Measurements from ENCODE around the gene FBLIM1.

Gene FBLIM1

GRCh38 chr1:15758343-15758931, at the start of gene FBLIM1:
FBLIM1 (plus strand) TSS chr1:15758795; CDS start chr1:15764984, 6,189 bp downstream.
- no peak for TF ChIP-seq EZH2phosphoT487 (IDR thresholded peaks at IDR 0.05; ENCODE audit: borderline replicate concordance, low read length)
- TF ChIP-seq CTCF (IDR thresholded peaks at IDR 0.05; ENCODE audit: low read depth, low read length, poor library complexity, severe bottlenecking) = no peak
- no peaks in the 10 kb centered on the region for H3K4me1 ChIP-seq (ENCODE audit: control insufficient read depth, low read length)
- no peaks in the 10 kb centered on the region for H3K79me2 ChIP-seq (ENCODE audit: control insufficient read depth, low read length)
- H3K9me2 ChIP-seq (replicated peaks; ENCODE audit: control insufficient read depth, low read length) = no peaks in the 10 kb centered on the region
- H3K9me3 ChIP-seq (ENCODE audit: control insufficient read depth, insufficient read depth, low read length) = no peaks in the 10 kb centered on the region
- H3K4me2 ChIP-seq (ENCODE audit: low read length) = no peak within 1 kb of the TSS
- H3F3A ChIP-seq (ENCODE audit: control insufficient read depth, insufficient read depth) = no peaks in the 10 kb centered on the region
- no peaks in the 10 kb centered on the region for H3K36me3 ChIP-seq (ENCODE audit: control insufficient read depth, low read length)
- H4K20me1 ChIP-seq (ENCODE audit: control insufficient read depth, insufficient read depth, low read depth, low read length) = no peaks in the 10 kb centered on the region
- H3K4me3 ChIP-seq (ENCODE audit: low read length) = no peak within 1 kb of the TSS
- peaks cover 48% of the 10 kb centered on the region for H3K27me3 ChIP-seq (ENCODE audit: control insufficient read depth, low read length)
- no peak within 1 kb of the TSS for H3K27ac ChIP-seq (ENCODE audit: low read depth, low read length)

GRCh38 chr1:15709226-15709625, 49.4 kb upstream of the FBLIM1 start:
- H3K4me3 ChIP-seq (ENCODE audit: low read length) = no peak overlapping the region
- H3K27ac ChIP-seq (ENCODE audit: low read depth, low read length) = no peak overlapping the region
- no peaks in the 10 kb centered on the region for H3K36me3 ChIP-seq (ENCODE audit: control insufficient read depth, low read length)
- H4K20me1 ChIP-seq (ENCODE audit: control insufficient read depth, insufficient read depth, low read depth, low read length) = no peaks in the 10 kb centered on the region
- no peaks in the 10 kb centered on the region for H3K27me3 ChIP-seq (ENCODE audit: control insufficient read depth, low read length)
- TF ChIP-seq CTCF (IDR thresholded peaks at IDR 0.05; ENCODE audit: low read depth, low read length, poor library complexity, severe bottlenecking) (no peak), EZH2phosphoT487 (IDR thresholded peaks at IDR 0.05; ENCODE audit: borderline replicate concordance, low read length) (no peak)
- no peaks in the 10 kb centered on the region for H3F3A ChIP-seq (ENCODE audit: control insufficient read depth, insufficient read depth)
- peaks cover 34% of the 10 kb centered on the region for H3K79me2 ChIP-seq (ENCODE audit: control insufficient read depth, low read length)
- H3K4me1 ChIP-seq (ENCODE audit: control insufficient read depth, low read length) = no peaks in the 10 kb centered on the region
- no peaks in the 10 kb centered on the region for H3K9me2 ChIP-seq (replicated peaks; ENCODE audit: control insufficient read depth, low read length)
- no peak overlapping the region for H3K4me2 ChIP-seq (ENCODE audit: low read length)
- H3K9me3 ChIP-seq (ENCODE audit: control insufficient read depth, insufficient read depth, low read length) = no peaks in the 10 kb centered on the region

- no peak for TF ChIP-seq CTCF (IDR thresholded peaks at IDR 0.05; ENCODE audit: low read depth, low read length, poor library complexity, severe bottlenecking)
- Histone ChIP-seq H3K4me3 (ENCODE audit: low read length) (no peak overlapping the region), H4K20me1 (ENCODE audit: control insufficient read depth, insufficient read depth, low read depth, low read length) (no peaks in the 10 kb centered on the region)
These were observed 46.4 kb upstream of the FBLIM1 start for GRCh38 chr1:15712168-15712567.

More at GRCh38 chr1:15712168-15712567, 46.4 kb upstream of the FBLIM1 start:
- Histone ChIP-seq H3K4me2 (ENCODE audit: low read length) (no peak overlapping the region), H3K9me2 (replicated peaks; ENCODE audit: control insufficient read depth, low read length) (no peaks in the 10 kb centered on the region), H3F3A (ENCODE audit: control insufficient read depth, insufficient read depth) (no peaks in the 10 kb centered on the region), H3K36me3 (ENCODE audit: control insufficient read depth, low read length) (peaks cover 13% of the 10 kb centered on the region), H3K27me3 (ENCODE audit: control insufficient read depth, low read length) (no peaks in the 10 kb centered on the region), H3K9me3 (ENCODE audit: control insufficient read depth, insufficient read depth, low read length) (no peaks in the 10 kb centered on the region), H3K79me2 (ENCODE audit: control insufficient read depth, low read length) (peaks cover 28% of the 10 kb centered on the region), H3K4me1 (ENCODE audit: control insufficient read depth, low read length) (no peaks in the 10 kb centered on the region), H3K27ac (ENCODE audit: low read depth, low read length) (no peak overlapping the region)
